Hepatocyte (in vitro differentiated cells): ENCODE data around the gene APC2. TPM values are rescaled to one million over a fixed set of nuclear protein-coding genes. Genes with fewer than 3 reads are reported as not detected.
"Not testable (repeated sequence)": the region's sequence is repeated elsewhere in the genome, so short reads cannot be mapped to it uniquely, and the experiment has no call there.

Source experiments
- DNase-seq: peaks from one replicate; pipeline ENCODE4 v3.0.0-alpha.2; 2016; ENCODE audit warnings: low spot score
- H2AFZ ChIP-seq: fragments of 200-600 bp; sonication (generic); 2 replicates; pipeline ENCODE4 v1.6.0; 2016; ENCODE audit warnings: antibody characterized with exemption, mild to moderate bottlenecking
- H3K27ac ChIP-seq: fragments of 200-600 bp; sonication (generic); 2 replicates; pipeline ENCODE4 v1.5.1; 2016; ENCODE audit warnings: mild to moderate bottlenecking
- H3K27me3 ChIP-seq: fragments of 200-600 bp; sonication (generic); 2 replicates; pipeline ENCODE4 v1.6.1; 2016
- H3K36me3 ChIP-seq: fragments of 200-600 bp; sonication (generic); replicated peaks from 2 replicates; pipeline ENCODE4 v1.5.1; 2016; ENCODE audit warnings: low read depth; ENCODE audit not compliant: insufficient read depth
- H3K4me1 ChIP-seq: fragments of 200-600 bp; sonication (generic); 2 replicates; pipeline ENCODE4 v1.5.1; 2016; ENCODE audit warnings: mild to moderate bottlenecking, moderate library complexity; ENCODE audit not compliant: insufficient read depth
- H3K4me2 ChIP-seq: fragments of 200-600 bp; sonication (generic); 2 replicates; pipeline ENCODE4 v1.6.0; 2016
- H3K4me3 ChIP-seq: fragments of 200-600 bp; sonication (generic); 2 replicates; pipeline ENCODE4 v1.5.1; 2016; ENCODE audit warnings: mild to moderate bottlenecking
- H3K79me2 ChIP-seq: fragments of 200-600 bp; sonication (generic); 2 replicates; pipeline ENCODE4 v1.6.0; 2017; ENCODE audit warnings: mild to moderate bottlenecking
- H3K9me2 ChIP-seq: fragments of 200-600 bp; sonication (generic); replicated peaks from 2 replicates; pipeline ENCODE4 v1.6.0; 2017; ENCODE audit warnings: mild to moderate bottlenecking; ENCODE audit not compliant: insufficient read depth
- H3K9me3 ChIP-seq: fragments of 200-600 bp; sonication (generic); 2 replicates; pipeline ENCODE4 v1.5.1; 2016; ENCODE audit warnings: low read depth, mild to moderate bottlenecking
- H4K20me1 ChIP-seq: fragments of 200-600 bp; sonication (generic); 2 replicates; pipeline ENCODE4 v1.6.0; 2016; ENCODE audit warnings: mild to moderate bottlenecking; ENCODE audit not compliant: insufficient read depth, poor library complexity, severe bottlenecking
- EZH2 ChIP-seq: fragments of 200-600 bp; sonication (generic); IDR thresholded peaks from 2 replicates; pipeline ENCODE4 v1.6.1; 2016; ENCODE audit warnings: antibody characterized with exemption, mild to moderate bottlenecking, borderline replicate concordance
- EZH2phosphoT487 ChIP-seq: fragments of 200-600 bp; sonication (generic); IDR thresholded peaks from one replicate; pipeline ENCODE4 v1.6.1; 2018; ENCODE audit warnings: antibody characterized with exemption, mild to moderate bottlenecking, low read depth, moderate library complexity; ENCODE audit not compliant: unreplicated experiment, severe bottlenecking
- WGBS: methylation state at CpG from one replicate; pipeline ENCODE4 v1.1.6; 2016; ENCODE audit warnings: low lambda C conversion rate; ENCODE audit errors: missing lambda C conversion rate; 5-methylcytosine and 5-hydroxymethylcytosine counted together
- polyA plus RNA-seq: library from polyadenylated mRNA; unstranded; fragments of >200 nt; fragmentation: Nextera tagmentation; extraction: Ambion mirVana; gene quantifications from 2 replicates; pipeline ENCODE4 v1.2.1, GENCODE V29; 2016
- total RNA-seq: library from RNA; depleted of rRNA; stranded (reverse); fragments of >200 nt; gene quantifications from 2 replicates; pipeline ENCODE4 v1.2.3, GENCODE V29; 2014
- TF ChIP-seq, protein P1 (sequence below): fragments of 200-600 bp; sonication (generic); IDR thresholded peaks from 2 replicates; pipeline ENCODE4 v1.5.1; 2016; ENCODE audit warnings: antibody characterized with exemption, mild to moderate bottlenecking; ENCODE audit not compliant: poor library complexity

The APC2 gene
- total and polyA plus RNA-seq, 2 experiments from 2014 or later: 0.36 to 1.2 TPM

DNA sequence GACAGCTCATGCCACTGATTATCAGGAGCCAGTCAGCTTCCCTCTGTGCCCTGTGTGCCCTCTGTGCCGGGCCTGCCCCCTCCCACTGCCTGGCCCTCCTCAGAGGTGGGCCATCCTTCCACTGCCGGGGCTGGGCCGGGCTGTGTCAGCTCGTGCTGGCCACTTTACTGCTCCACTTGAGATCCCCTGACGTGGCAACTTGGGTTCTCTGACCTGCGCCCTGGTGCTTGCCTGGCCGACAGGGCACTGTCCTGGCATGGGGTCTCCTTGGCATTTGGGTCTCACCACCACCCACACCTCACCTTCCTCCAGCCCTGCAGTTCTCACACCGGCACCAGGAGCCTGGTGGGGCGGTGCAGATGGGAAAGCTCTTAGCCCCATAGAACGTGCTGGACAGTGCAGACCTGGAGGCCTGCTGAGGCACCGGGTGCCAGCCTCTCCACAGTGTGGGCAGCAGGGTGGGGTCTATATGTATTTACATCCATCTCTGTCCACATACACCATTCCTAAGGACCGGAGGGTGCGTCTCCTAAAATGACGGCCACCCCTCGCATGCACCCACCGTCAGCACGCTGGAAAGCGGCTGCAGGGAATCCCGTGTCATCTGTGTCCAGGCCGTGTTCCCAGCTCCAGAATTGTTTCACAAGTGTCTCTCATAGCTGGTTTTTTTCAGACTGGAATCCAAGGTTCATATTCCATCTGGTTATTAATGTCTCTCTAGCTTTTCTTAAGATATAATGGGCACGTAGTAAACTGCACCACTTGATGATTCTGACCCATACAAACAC is 30.8 kb upstream of the APC2 start:
- H3K27me3 ChIP-seq: no peaks in the 10 kb centered on the region
- H4K20me1 ChIP-seq: peaks cover 44% of the 10 kb centered on the region
- H3K9me3 ChIP-seq: no peaks in the 10 kb centered on the region
- H3K4me2 ChIP-seq: peak overlapping the region; percentile 75
- no peaks in the 10 kb centered on the region for H3K9me2 ChIP-seq
- peaks cover 88% of the 10 kb centered on the region for H3K79me2 ChIP-seq
- H2AFZ ChIP-seq: no peak overlapping the region
- 94% methylated on average over 21 of the region's 21 CpGs for WGBS
- no peak overlapping the region for H3K4me3 ChIP-seq
- H3K36me3 ChIP-seq: no peaks in the 10 kb centered on the region
- peak overlapping the region; percentile 99 for H3K27ac ChIP-seq
- TF ChIP-seq, protein P1, sequence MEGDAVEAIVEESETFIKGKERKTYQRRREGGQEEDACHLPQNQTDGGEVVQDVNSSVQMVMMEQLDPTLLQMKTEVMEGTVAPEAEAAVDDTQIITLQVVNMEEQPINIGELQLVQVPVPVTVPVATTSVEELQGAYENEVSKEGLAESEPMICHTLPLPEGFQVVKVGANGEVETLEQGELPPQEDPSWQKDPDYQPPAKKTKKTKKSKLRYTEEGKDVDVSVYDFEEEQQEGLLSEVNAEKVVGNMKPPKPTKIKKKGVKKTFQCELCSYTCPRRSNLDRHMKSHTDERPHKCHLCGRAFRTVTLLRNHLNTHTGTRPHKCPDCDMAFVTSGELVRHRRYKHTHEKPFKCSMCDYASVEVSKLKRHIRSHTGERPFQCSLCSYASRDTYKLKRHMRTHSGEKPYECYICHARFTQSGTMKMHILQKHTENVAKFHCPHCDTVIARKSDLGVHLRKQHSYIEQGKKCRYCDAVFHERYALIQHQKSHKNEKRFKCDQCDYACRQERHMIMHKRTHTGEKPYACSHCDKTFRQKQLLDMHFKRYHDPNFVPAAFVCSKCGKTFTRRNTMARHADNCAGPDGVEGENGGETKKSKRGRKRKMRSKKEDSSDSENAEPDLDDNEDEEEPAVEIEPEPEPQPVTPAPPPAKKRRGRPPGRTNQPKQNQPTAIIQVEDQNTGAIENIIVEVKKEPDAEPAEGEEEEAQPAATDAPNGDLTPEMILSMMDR: no peak
- TF ChIP-seq EZH2 (no peak), EZH2phosphoT487 (no peak)
- DNase-seq: no peak
- peaks cover 46% of the 10 kb centered on the region for H3K4me1 ChIP-seq

DNA sequence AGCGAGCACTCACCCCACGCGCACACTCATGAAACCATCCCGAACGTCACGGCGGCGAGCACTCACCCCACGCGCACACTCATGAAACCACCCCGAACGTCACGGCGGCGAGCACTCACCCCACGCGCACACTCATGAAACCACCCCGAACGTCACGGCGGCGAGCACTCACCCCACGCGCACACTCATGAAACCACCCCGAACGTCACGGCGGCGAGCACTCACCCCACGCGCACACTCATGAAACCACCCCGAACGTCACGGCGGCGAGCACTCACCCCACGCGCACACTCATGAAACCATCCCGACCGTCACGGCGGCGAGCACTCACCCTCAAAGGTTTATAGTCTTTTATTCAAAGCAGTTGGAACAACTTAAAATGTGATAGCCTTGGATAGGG is 29.8 kb upstream of the APC2 start:
- not testable (repeated sequence) for H3K4me3 ChIP-seq, H3K27ac ChIP-seq, H3K27me3 ChIP-seq, H3K36me3 ChIP-seq, H3K9me2 ChIP-seq, DNase-seq, H2AFZ ChIP-seq, H3K9me3 ChIP-seq, H3K4me2 ChIP-seq
- Histone ChIP-seq H3K79me2 (peaks cover 88% of the 10 kb centered on the region), H3K4me1 (peaks cover 45% of the 10 kb centered on the region), H4K20me1 (peaks cover 45% of the 10 kb centered on the region)
- 99% methylated on average over 11 of the region's 43 CpGs for WGBS

DNA sequence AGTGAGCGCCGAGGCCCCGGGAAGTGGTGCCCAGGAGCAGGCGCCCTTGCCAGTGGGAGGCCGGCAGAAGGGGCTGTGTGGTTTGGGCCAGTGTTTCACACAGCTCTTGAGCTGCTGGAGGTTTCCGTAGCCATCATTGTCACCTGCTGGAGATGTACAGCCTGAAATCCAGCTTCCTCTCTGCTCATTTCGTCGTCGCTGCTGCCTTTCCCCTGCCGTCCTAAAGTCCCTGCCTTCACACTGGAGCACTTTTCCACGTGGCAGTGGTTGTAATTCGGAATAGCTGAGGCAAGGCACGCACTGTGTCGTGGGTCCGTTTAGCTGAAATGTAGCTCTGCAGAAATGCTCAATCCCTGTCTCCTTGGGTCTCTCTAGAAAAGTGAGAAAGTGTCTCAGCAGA is 29.3 kb upstream of the APC2 start:
- 97% methylated on average over 15 of the region's 15 CpGs for WGBS
- TF ChIP-seq, protein P1: no peak
- TF ChIP-seq EZH2: no peak
- no peak for TF ChIP-seq EZH2phosphoT487
- DNase-seq: no peak
- Histone ChIP-seq H3K9me2 (no peaks in the 10 kb centered on the region), H3K27ac (no peak overlapping the region), H2AFZ (no peak overlapping the region), H3K36me3 (no peaks in the 10 kb centered on the region), H4K20me1 (peaks cover 45% of the 10 kb centered on the region), H3K4me1 (peaks cover 45% of the 10 kb centered on the region), H3K9me3 (no peaks in the 10 kb centered on the region), H3K79me2 (peaks cover 93% of the 10 kb centered on the region), H3K4me3 (no peak overlapping the region), H3K4me2 (no peak overlapping the region), H3K27me3 (no peaks in the 10 kb centered on the region)

DNA sequence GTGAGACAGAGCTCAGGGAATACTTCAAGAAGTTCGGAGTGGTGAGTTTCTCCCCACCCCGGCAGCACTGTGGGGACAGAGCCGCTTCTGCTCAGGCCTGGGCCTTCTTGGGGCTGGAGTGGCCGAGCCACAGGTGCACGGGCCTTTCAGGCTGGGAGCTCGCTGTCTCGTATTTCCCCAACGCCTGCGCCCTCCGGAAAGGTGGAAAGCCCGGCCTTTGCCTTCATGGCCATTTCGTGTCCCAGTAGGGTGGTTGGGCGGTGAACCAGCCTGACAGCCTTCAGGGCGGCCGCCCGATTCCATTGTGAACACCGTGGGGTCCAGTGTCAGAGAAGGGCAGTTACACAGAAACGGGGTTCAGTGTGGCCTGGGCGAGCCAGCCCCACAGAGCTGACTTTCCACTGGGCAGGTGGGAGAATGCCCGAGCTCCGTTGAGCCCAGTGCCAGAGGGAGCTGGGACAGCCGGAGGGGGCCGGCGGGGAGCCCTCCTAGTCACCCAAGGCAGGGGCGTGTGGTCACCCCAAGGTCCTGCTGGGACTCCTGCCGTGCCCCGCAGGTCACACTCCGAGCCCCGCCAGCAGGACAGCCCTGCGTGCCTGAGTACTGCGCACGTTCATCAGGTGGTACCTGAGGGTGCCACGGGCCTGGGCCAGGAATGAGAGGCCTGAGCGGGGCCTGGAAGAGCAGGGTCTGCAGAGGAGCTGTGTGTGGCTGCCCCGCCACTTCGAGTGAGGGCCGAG is 28.5 kb upstream of the APC2 start:
- H3K9me2 ChIP-seq: no peaks in the 10 kb centered on the region
- H3K27me3 ChIP-seq: no peaks in the 10 kb centered on the region
- H3K4me2 ChIP-seq: no peak overlapping the region
- H3K4me1 ChIP-seq: peaks cover 37% of the 10 kb centered on the region
- H2AFZ ChIP-seq: no peak overlapping the region
- peaks cover 37% of the 10 kb centered on the region for H4K20me1 ChIP-seq
- no peaks in the 10 kb centered on the region for H3K36me3 ChIP-seq
- 98% methylated on average over 33 of the region's 37 CpGs for WGBS
- H3K79me2 ChIP-seq: peaks cover 93% of the 10 kb centered on the region
- H3K27ac ChIP-seq: no peak overlapping the region
- TF ChIP-seq EZH2 (no peak), EZH2phosphoT487 (no peak)
- TF ChIP-seq, protein P1: no peak
- no peak for DNase-seq
- no peaks in the 10 kb centered on the region for H3K9me3 ChIP-seq
- H3K4me3 ChIP-seq: no peak overlapping the region
